PC-3 (cell line): ENCODE data around the gene IQCK.

Experiments
- CTCF ChIP-seq: fragments of 300-600 bp; sonication (generic); conservative IDR thresholded peaks from 2 replicates; pipeline ENCODE4 v1.5.1; 2017; ENCODE audit warnings: antibody characterized with exemption, low read depth, mild to moderate bottlenecking, low read length
- EZH2 ChIP-seq: fragments of 300-600 bp; sonication (generic); IDR thresholded peaks from one replicate; pipeline ENCODE4 v1.6.1; 2017; ENCODE audit warnings: antibody characterized with exemption, mild to moderate bottlenecking, low read length; ENCODE audit not compliant: unreplicated experiment
- EZH2phosphoT487 ChIP-seq: fragments of 300-600 bp; sonication (generic); IDR thresholded peaks from 2 replicates; pipeline ENCODE4 v1.6.1; 2018; ENCODE audit warnings: mild to moderate bottlenecking, antibody characterized with exemption, low read length, borderline replicate concordance

GRCh38 chr16:19706846-19707245 is 11.2 kb upstream of the IQCK start:
- TF ChIP-seq EZH2 (no peak), CTCF (no peak), EZH2phosphoT487 (no peak)
